ENCODE data around the gene ALS2.
"Not testable (repeated sequence)": the region's sequence is repeated elsewhere in the genome, so short reads cannot be mapped to it uniquely, and the experiment has no call there.

Gene ALS2
- 58.9 to 67.9 reads per million in 2 donors for total RNA-seq

GRCh38 chr2:201780674-201781493 is at the start of gene ALS2:
Gene ALS2, minus strand, starts transcription at chr2:201780933. Its CDS starts 12,048 bp downstream, at chr2:201768885.
- DNase-seq, result peak; percentile 84

DNA sequence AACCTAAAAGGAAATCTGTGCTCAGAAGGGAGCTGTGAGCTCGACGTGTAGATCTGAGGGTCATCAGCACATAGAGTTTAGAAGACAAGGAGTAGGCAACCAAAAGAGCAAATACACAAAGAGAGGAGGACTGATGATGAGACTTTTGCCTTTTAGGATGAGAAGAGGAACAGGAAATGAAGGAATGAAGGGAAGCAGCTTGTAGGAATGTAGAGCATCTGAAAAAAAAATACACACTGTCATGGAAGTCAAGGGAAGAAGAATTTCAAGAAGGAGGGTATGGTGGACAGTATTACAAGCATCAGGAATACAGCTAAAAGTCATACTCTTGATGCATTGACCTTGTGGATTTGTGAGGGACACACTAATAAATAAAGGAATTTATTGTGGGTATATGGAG is 47.5 kb upstream of the ALS2 start:
- DNase-seq, result no peak

DNA sequence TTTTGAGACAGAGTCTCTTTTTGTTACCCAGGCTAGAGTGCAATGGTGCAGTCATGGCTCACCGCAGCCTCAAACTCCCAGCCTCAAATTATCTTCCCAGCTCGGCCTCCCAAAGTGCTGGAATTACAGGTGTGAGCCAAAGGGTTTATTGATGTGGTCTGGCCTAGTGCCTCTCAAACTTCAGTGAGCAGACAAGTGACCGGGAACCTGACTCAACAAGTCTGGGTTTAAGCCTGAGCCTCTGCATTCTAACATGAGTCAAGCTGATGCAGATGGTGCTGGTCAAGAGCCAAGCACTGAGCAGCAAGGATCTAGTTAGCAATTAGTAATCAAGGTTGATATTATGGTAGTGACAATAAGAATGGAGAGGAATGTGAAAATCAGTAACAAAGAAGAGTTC is 46.9 kb upstream of the ALS2 start:
- DNase-seq, result no peak

DNA sequence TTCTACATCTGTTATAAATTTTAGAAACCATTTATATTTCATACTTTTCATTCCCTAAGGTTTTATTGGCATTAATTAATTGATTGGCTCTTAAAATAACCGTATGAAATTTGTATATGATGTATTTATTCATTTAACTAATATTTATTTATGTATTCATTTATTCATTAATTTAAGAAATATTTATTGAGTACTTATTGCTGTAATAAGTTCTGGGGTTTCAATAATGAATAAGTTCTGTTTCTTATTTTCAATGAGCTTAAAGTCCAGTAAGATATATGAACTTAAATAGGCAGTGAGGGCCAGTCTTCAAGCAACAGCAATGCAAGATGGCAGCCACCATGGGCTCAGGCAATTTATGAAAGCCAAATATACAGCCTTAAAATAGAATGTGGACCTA is 43.5 kb upstream of the ALS2 start:
- DNase-seq, result no peak

DNA sequence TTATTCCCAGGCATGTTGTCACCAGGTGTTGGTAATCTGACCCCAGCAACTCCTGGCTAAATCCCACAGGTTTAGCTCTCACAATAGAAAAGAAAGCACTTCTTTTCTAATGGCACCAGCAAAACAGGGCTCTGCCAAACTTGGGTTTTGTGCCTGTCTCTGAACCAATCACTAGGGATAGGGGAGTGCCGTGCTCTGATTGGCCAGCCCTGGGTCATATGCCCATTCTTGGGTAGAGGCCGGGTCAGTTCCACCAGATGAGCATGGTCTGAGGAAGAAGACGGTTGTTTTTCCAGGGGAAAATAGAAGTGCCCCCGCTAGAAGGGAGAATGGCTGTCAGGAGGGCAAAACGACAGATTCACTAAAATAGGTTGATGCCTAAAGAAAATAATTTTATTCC is 40.3 kb upstream of the ALS2 start:
- DNase-seq, result no peak

DNA sequence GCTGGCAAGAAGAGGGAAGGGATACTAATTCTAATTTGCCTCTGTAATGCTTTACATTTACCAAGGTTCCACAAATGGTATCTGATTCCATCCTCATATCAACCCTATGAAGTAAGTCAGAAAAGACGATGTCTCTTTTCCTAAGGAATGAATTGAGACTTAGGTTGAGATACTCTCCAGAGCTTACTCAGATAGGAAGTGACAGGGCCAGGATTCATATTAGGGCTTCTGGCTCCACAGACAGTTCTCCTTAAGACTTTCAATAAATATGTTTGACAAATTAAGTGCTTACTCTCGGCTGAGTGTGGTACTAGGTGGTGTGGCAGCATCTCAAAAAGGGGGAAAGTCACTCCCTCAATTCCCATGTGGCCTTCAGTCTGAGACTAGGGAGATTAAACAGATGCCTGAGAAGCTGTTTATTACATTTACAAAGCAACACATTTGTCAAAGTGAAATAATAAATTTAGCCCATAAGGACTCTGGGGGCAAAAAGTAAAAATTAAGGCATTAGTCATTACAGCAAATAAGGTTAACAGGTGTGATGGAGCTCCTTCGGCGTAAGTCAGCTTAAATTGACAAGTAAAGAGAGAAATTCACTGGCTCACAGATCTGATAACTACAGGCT is 39.8 kb upstream of the ALS2 start:
- no peak for DNase-seq

DNA sequence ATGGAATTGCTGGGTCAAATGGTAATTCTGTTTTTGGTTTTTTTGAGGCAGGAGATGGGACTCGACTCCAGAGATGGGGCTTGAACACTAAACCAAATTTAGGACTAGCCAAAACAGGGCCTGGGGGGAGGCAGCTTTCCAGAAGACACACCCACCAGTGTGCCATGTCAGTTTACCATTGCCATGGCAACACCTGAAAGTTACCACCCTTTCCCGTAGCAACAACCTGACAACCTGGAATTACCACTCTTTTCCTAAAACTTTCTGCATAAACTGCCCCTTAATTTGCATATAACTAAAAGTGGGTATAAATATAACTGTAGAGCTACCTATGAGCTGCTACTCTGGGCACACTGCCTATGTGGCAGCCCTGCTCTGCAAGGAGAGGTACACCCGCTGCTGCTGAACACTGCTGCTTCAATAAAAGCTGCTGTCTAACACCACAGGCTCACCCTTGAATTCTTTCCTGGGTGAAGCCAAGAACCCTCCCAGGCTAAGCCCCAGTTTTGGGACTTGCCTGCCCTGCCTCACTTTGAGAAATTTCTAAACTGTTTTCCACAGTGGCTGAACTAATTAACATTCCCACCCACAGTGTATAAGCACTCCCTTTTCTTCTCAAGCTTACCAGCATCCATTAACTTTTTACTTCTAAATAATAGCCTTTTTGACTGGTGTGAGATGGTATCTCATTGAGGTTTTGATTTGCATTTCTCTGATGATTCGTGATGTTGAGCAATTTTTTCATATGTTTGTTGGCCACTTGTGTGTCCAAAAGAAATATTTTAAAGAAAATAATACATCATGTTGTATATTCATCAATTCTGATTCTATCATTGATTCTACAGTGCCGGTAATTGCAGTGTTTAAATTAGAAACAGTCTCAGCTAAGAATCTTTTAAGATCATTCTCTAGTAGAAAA is 36.2 kb upstream of the ALS2 start:
- no peak for DNase-seq

DNA sequence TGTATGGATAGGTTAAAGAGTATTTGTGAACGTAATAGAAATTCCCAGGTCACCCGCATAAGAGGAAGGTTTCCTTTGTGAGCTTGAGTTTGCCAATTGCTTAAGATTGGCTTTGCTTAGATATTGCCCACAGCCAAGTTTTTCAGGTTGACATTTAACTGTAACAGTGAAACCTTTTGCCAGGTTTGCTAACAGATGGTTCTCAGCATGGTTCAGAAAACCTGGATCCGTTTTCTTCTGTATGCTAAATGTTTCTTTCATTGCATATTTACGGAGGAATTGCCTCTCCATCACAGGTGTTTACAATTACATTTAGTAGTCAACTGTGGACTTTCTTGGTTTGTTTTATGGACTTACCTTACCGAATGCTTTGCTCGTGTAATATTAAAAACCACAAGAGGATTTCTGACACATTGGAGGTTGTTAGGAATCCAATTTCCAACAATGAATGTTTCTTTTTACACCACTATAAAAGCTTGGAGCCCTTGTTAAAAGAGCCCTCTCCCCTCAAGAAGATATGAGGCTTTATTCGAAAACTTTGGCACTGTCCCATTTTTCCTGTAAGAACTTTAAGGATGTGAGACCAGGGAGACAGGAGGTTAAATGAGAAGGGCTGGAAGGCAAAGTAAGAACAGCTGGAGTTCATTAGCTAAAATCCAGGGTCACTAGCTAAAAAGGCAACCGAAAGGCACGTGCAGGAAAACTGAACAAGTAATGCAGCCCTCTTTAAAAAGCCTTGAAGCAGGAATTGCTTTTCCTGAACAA is 33.4 kb upstream of the ALS2 start:
- DNase-seq, result no peak

- not testable (repeated sequence) for DNase-seq
These were observed 29.9 kb upstream of the ALS2 start for GRCh38 chr2:201810604-201811003.

GRCh38 chr2:201809633-201810032 is 28.9 kb upstream of the ALS2 start:
- no peak for DNase-seq

DNA sequence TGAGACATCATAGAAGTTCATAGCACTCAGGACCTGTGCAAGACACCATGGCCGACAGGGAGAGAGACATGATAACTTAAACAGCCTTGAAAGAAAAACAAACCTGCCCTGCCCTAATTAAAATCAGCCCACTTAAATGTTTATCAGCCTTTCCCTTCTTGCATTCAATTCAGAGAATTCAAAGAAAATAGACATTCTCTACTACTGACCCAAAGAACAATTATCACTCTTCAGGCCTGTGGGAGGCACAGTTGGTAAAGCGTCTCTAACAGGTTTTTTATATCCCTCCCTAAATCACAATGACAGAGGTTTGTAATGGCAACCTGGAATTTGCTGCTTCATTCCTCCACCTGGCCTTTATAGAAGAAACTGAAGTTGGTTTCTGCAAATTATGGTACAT is 27.3 kb upstream of the ALS2 start:
- DNase-seq, result no peak

DNA sequence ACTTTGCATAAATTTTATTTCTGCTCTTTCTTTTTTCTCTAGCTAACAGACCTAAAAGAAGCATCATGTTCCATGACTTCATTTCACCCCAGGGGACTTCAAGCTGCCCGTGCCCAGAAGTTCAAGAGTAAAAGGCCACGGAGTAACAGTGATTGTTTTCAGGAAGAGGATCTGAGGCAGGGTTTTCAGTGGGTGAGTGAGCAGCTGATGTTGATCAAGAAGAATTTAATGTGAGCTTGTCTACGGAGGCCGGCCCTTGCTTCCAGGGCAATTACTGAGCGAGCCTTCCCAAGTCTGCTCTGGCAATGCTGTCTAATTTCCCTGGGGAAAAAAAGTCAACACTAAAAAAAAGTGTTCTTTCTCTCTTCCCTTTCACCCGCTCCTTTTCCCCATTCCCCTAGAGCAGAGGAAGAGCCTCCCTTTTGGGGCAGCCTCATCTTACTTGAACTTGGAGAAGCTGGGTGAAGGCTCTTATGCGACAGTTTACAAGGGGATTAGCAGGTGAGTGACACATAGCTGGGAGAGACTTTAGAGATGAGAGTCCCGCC is 26.8 kb upstream of the ALS2 start:
- DNase-seq, result no peak

- DNase-seq, result no peak
These were observed 25.9 kb upstream of the ALS2 start, which contains the start of gene CDK15 for GRCh38 chr2:201806442-201807170. Gene CDK15, plus strand, starts transcription at chr2:201806537. Its CDS starts 128 bp downstream, at chr2:201806665.

- DNase-seq, result not testable (repeated sequence)
These were observed 18.2 kb upstream of the ALS2 start for GRCh38 chr2:201798914-201799285.

DNA sequence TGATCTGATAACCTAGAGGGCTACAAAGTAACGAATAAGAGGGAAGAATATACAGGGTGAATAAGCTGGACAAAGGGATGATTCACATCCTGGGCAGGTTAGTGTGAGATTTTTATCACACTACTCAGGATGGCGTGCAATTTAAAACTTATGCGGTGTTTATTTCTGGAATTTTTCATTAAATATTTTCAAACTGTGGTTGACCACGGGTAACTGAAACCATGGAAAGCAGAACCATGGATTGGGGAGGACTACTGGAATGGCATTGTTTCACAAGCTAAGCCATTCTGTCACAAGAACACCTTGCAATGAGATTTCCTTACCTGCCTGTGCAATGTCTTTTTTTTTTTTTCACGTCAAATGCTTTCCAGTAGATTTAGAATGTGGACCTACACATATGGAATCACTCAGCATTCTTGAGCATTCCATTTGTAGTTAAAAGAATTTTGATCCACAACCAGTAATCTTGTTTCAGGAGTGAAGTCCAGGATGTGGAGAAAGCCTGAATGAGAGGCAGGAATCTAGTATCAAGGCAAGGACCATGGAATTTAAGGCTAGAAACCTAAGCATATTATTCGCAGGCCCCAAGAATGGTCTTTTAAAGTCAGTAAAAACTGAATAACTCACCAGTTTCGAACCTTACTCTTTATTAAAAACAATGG is 17.6 kb upstream of the ALS2 start:
- DNase-seq, result no peak

- no peak for DNase-seq
These were observed 16.6 kb upstream of the ALS2 start for GRCh38 chr2:201797175-201797840.

DNA sequence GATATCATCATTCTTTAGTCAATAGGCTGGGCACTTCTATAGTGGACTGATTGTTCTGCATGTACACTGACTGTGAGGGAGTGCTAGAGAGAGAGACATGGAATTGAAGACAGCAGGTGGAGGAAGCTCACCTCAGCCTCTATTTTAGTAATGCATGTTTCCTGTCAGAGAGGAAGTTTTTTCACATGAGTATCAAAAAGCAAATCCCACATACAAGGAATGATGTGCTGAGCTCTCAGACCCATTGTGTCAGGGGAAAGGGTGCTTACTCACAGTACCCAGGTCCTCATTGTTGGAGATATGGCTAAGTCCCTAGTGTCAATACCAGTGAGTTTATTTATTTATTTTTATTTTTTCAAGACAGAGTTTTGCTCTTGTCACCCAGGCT is 15.7 kb upstream of the ALS2 start:
- DNase-seq, result no peak

DNA sequence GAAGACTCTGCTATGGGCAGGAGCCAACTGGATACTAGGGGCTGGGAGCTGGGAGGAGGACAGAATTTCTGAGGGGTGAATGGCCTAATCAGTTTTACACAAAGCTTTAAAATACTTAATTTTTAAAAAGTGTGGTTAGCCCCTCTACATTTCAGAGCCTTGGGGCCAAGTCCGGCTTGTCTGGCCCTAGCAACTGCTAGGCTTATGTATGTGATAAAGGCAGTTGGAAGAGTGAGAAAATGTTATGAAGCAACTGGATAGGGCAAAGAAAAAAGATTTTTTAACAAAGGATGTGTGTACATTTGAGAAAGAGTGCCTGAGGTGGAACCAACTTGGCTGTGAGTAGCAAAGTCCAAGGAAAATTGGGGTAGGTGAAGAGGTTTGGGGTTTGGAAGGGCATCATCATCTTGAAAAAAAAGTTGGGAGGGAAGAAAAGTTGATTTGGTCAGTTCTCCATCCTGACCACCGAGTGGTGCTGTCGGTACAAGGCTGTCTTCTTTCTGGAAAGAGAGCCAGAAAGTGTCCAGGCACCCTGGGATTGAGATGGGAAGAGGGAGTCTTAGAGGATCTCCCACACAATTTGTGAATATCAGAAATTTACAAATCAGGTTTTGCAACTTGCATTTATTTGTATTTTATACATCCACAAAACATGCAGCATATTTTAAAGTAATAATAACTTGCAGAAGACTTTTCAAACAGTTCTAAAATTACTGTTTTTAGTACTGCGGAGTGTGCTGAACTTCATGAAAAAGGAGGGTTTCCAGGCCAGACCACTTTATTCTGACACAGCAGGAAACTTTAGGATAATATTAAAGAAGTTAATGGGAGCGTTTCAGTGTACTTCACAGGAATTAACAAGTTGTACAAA is 15.1 kb upstream of the ALS2 start:
- DNase-seq, result no peak

DNA sequence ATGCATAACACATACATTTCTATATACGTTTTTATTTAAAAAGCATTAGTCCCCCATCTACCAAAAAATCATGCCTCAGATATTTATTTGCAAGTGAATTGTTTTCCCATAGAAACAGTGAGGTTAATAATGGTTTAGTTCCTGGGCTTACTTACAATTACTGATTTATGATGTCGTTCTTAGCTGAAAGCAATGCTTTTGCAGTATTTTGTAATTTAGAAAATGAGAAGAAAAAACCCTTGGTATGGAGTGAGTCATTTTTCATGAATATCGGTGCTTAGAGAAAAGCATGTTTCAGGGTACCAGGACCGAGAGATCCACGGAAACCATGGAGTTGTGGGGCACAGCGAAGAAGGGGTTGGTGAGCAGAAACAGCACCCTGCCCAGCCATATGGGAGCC is 13.6 kb upstream of the ALS2 start:
- DNase-seq, result no peak
